ENCODE measurements around the gene METRN.

- TF ChIP-seq MAX (IDR thresholded peaks at IDR 0.05; ENCODE audit: low read depth) (no peak), CTCF (IDR thresholded peaks at IDR 0.05) (no peak), RXRA (IDR thresholded peaks at IDR 0.05; ENCODE audit: borderline replicate concordance, low read depth) (no peak), FOSL2 (IDR thresholded peaks at IDR 0.05; ENCODE audit: borderline replicate concordance, low read depth) (no peak), POLR2AphosphoS5 (IDR thresholded peaks at IDR 0.05; ENCODE audit: low read depth, low read length) (no peak), CHD2 (IDR thresholded peaks at IDR 0.05; ENCODE audit: low read length, partially characterized antibody) (no peak), TCF12 (IDR thresholded peaks at IDR 0.05) (no peak), TAF1 (IDR thresholded peaks at IDR 0.05; ENCODE audit: borderline replicate concordance, low read depth, low read length) (no peak), RAD21 (IDR thresholded peaks at IDR 0.05; ENCODE audit: low read length) (no peak), JUND (IDR thresholded peaks at IDR 0.05) (no peak), MXI1 (IDR thresholded peaks at IDR 0.05; ENCODE audit: low read depth, low read length) (no peak), RFX5 (IDR thresholded peaks at IDR 0.05; ENCODE audit: low read length) (no peak), EZH2phosphoT487 (IDR thresholded peaks at IDR 0.05; ENCODE audit: borderline replicate concordance, low read depth) (no peak), EP300 (IDR thresholded peaks at IDR 0.05; ENCODE audit: borderline replicate concordance in 1 of 2, low read depth in 1 of 2, low read length in 1 of 2) (no peak)
Measured at GRCh38 chr16:673399-673991, 41.4 kb upstream of the METRN start.
